DND-41 (cell line): Measurements from ENCODE around the gene AQP5.

Experiments used
- CTCF ChIP-seq: IDR thresholded peaks from 2 replicates; pipeline ENCODE4 v1.5.1; 2012; ENCODE audit warnings: borderline replicate concordance, low read length, moderate library complexity, mild to moderate bottlenecking; ENCODE audit not compliant: poor library complexity, severe bottlenecking; ENCODE audit errors: extremely low read depth
- EZH2 ChIP-seq: IDR thresholded peaks from 3 replicates; pipeline ENCODE4 v1.6.1; 2012; ENCODE audit warnings: borderline replicate concordance, low read depth, mild to moderate bottlenecking, moderate library complexity, low read length, inconsistent platforms; ENCODE audit not compliant: severe bottlenecking

- no peak for TF ChIP-seq CTCF
- no peak for TF ChIP-seq EZH2
Observed at GRCh38 chr12:49966511-49967041, 4.9 kb downstream of the AQP5 start.
